PC-9 (cell line): ENCODE results near the gene BUB1B.

Source experiments
- EZH2 ChIP-seq: fragments of 200-600 bp; sonication (generic); IDR thresholded peaks from 2 replicates; pipeline ENCODE4 v1.8.0; 2017; ENCODE audit warnings: antibody characterized with exemption, low read depth
- TF ChIP-seq, protein P1 (sequence below): fragments of 200-600 bp; sonication (generic); conservative IDR thresholded peaks from 2 replicates; pipeline ENCODE4 v1.6.1; 2017; ENCODE audit warnings: mixed run types, antibody characterized with exemption, mild to moderate bottlenecking, moderate library complexity

DNA sequence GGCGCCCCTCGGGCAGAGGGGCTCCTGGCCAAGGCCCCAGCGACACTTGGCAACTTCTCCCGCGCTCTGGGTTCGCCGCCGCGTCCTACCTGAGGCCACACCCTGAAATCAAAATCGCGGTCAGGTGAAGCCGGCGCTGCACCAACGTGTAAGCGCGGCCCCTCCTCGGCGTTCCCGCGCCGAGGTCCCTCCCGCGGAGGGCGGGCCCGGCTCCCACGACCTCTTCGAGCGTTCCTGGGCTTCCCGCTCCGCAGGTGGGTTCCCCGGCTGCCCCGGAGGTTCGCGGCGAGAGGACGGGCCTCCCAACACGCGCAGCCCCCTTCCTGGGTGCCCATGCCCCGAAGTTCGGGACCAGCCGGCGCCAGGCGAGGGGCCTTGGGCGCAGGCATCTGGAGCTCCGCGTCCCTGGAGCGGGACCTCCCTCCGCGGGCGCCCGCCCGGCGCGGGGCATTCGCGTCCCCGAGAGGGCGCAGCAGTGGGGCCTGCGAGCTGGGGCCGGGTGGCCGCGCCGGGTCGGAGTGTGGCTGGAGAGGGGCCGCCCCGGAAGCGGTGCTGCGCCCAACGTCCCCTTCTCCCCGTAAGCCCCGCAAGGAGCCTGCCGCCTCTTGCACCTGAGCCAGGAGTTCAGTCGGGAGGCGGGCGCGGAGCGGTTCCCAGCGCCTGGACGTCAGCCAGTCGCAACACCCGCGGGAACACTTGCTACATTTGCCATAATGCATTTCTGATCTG, 91.7 kb downstream of the BUB1B start:
- TF ChIP-seq, protein P1, sequence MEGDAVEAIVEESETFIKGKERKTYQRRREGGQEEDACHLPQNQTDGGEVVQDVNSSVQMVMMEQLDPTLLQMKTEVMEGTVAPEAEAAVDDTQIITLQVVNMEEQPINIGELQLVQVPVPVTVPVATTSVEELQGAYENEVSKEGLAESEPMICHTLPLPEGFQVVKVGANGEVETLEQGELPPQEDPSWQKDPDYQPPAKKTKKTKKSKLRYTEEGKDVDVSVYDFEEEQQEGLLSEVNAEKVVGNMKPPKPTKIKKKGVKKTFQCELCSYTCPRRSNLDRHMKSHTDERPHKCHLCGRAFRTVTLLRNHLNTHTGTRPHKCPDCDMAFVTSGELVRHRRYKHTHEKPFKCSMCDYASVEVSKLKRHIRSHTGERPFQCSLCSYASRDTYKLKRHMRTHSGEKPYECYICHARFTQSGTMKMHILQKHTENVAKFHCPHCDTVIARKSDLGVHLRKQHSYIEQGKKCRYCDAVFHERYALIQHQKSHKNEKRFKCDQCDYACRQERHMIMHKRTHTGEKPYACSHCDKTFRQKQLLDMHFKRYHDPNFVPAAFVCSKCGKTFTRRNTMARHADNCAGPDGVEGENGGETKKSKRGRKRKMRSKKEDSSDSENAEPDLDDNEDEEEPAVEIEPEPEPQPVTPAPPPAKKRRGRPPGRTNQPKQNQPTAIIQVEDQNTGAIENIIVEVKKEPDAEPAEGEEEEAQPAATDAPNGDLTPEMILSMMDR: no peak
- no peak for TF ChIP-seq EZH2
